Effector memory CD8-positive, alpha-beta T cell (primary cell): ENCODE results near the gene CCBE1.

Source experiments
- ATAC-seq: fragments of 150-1000 bp; cut with Tn5 transposase; replicated peaks from 2 replicates; pipeline ENCODE4 v1.10.0; 2021; ENCODE audit warnings: mild to moderate bottlenecking, moderate library complexity
- DNase-seq, 3 experiments: peaks; one replicate each; pipeline ENCODE4 v3.0.0; 2021
- H3K27ac Mint-ChIP-seq, 2 donors: one replicate each; pipeline ENCODE4 v1.8.0; 2022; ENCODE audit warnings: mild to moderate bottlenecking in 2 of 2, mixed read lengths in 2 of 2, moderate library complexity in 2 of 2
- H3K27me3 Mint-ChIP-seq, 2 donors: one replicate each; pipeline ENCODE4 v1.8.0; 2022; ENCODE audit warnings: mixed read lengths in 2 of 2
- H3K36me3 Mint-ChIP-seq: one replicate; pipeline ENCODE4 v1.8.0; 2022; ENCODE audit warnings: mild to moderate bottlenecking, moderate library complexity, mixed read lengths; ENCODE audit not compliant: insufficient read depth
- H3K4me1 Mint-ChIP-seq, 2 donors: one replicate each; pipeline ENCODE4 v1.8.0; 2022; ENCODE audit warnings: low read depth in 2 of 2, mixed read lengths in 2 of 2
- H3K4me3 Mint-ChIP-seq, 2 donors: one replicate each; pipeline ENCODE4 v1.8.0; 2022; ENCODE audit warnings: mild to moderate bottlenecking in 2 of 2, mixed read lengths in 2 of 2, moderate library complexity in 2 of 2
- H3K9me3 Mint-ChIP-seq, 2 donors: one replicate each; pipeline ENCODE4 v1.8.0; 2022; ENCODE audit warnings: mixed read lengths in 2 of 2

CCBE1 gene

DNA sequence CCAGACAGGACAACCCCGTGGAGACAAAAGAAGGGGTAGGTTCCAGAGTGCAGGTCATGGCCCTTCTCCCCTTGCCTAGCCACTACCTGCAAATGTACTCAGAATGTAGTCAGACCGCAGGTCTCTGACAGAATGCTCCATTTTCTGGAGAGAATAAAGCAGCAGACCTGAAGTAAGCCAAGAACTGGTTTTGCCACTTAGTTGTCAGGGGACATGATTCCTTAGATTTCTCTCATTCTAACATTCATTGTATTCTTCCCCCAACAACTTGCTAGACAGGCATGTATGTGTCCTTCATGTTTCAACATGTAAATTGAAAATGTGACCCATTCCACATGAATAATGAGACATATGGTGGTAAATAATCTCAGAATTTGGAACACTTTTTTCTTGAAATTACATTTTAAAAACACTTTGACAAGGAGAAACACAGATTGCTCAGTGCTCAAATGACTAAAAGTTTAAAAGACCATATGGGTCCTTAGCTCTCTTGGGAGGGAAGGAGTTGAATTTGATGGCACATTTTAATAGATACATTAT lies 142.4 kb downstream of the CCBE1 start:
- no peak for DNase-seq
- Mint-ChIP-seq H3K4me1 (no peaks in the 10 kb centered on the region), H3K36me3 (no peaks in the 10 kb centered on the region), H3K9me3 (peaks cover 0 to 10% of the 10 kb centered on the region in 2 donors), H3K27ac (no peak overlapping the region), H3K4me3 (no peak overlapping the region), H3K27me3 (no peaks in the 10 kb centered on the region)
- ATAC-seq = no peak

DNA sequence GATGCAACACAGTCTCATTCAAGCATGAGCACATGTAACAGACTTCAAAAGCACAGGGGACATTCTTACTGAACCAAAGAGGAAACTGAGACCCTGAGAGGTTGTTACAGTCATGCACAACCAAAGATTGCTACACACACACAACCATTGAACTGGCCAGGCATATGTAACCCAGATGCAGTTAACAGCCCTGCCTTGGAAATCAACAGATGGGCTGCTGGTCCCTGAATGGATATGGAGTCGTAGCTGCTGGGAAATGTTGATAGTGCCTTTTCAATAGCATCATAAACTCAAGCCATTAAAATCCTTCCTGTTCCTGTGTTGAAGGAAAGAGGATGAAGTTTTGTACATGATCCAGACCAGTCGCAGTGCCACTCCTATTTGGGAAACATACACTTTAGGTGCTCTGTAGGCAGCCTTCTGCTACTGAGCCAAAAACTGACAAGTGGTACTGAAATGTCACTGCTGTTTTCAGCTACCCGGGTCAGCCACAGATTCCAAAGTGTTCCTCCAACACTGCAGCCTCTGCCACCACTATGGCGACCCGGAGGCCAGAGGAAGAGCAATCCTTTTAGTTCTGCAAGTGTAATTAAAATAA lies 143.9 kb downstream of the CCBE1 start:
- H3K9me3 Mint-ChIP-seq = peaks cover 0 to 10% of the 10 kb centered on the region in 2 donors
- H3K27ac Mint-ChIP-seq = no peak overlapping the region
- ATAC-seq (no peak), DNase-seq (no peak)
- no peaks in the 10 kb centered on the region for H3K4me1 Mint-ChIP-seq
- no peak overlapping the region for H3K4me3 Mint-ChIP-seq
- H3K36me3 Mint-ChIP-seq = peaks cover 4% of the 10 kb centered on the region
- no peaks in the 10 kb centered on the region for H3K27me3 Mint-ChIP-seq

DNA sequence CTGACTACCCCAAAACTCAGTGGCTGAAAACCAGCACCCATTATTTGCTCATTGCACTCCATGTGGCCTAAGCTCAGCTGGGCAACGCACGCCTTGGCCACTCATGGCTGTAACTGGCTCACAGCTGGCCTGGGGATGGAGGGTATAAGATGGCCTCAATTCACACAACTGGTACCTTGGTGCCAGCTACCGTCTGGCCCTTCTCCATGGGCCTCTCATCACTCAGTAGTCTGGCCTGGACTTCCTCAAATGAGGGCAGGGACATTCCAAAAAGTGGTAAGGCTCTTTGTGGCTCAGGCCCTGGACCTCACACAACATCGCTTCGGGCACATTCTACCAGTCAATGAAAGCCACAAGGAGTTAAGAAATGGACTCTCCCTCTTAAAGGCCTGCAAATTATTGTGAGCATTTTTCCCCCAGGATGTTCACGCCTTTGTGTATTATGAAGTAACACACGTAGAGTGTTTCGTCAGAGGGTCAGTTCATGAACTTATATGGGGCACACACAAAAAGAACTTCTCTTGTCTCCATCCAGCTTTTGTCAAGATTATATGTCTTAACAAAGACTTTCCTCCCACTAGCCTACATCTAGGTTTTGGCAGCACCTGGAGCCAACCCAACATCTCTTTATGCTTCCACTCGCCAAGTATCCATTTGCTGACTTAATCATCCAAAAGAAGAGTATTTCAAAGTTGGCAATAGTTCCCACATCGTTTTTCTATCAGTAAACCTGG lies 145.2 kb downstream of the CCBE1 start:
- ATAC-seq (no peak), DNase-seq (no peak)
- no peaks in the 10 kb centered on the region for H3K4me1 Mint-ChIP-seq
- H3K27me3 Mint-ChIP-seq = no peaks in the 10 kb centered on the region
- peaks cover 7% of the 10 kb centered on the region for H3K36me3 Mint-ChIP-seq
- no peak overlapping the region for H3K27ac Mint-ChIP-seq
- H3K4me3 Mint-ChIP-seq = no peak overlapping the region
- peaks cover 0 to under 1% of the 10 kb centered on the region in 2 donors for H3K9me3 Mint-ChIP-seq

DNA sequence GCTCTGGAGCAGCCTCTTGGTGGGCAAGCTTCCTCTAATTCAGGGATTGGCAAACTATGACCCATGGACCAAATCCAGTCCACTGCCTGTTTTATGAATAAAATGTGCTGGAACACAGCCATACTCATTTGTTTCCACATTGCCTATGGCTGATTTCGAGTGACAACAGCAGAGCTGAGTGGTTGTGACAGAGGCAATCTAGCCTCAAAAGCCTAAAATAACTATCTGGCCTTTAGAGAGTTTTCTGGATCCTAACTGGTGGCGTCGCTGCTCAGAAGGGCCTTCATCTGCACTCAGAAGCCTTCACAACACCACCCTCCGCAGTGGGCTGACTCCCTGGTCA lies 147.1 kb downstream of the CCBE1 start:
- Mint-ChIP-seq H3K4me1 (no peaks in the 10 kb centered on the region), H3K9me3 (no peaks in the 10 kb centered on the region), H3K27me3 (peaks cover 0 to 5% of the 10 kb centered on the region in 2 donors), H3K36me3 (peaks cover 7% of the 10 kb centered on the region), H3K27ac (no peak overlapping the region), H3K4me3 (no peak overlapping the region)
- no peak for ATAC-seq
- DNase-seq = no peak

DNA sequence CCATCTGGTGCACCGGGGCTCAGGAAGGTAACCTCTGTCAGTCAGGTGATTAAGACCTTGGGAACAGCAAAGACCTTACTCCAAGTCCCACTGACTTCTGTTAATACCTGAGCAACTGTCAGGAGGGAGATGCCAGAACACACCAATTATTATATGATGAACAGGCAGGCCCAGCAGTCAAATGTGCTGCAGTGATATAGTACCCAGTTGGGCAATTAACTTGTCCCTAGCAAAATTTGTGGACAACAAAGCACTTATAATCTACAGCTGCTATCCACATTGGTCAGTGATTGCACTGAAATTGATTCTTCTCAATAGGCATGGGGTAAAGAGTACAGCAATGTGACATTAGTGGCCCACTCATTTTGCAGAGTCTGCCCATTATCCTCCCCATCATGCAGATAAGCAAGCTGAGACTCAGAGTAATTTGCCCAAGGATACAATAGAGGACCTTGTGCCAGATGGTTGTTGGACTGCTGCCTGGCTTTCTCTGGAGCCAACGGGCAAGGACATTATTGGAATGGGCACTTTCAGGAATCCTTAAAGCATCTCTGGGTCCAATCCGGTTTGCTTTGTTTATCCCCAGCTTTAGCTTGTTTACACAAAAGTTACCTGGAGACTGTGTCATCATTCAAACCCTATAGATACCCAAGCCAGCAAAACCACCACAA lies 147.6 kb downstream of the CCBE1 start:
- H3K4me1 Mint-ChIP-seq = no peaks in the 10 kb centered on the region
- no peaks in the 10 kb centered on the region for H3K9me3 Mint-ChIP-seq
- ATAC-seq (no peak), DNase-seq (no peak)
- peaks cover 7% of the 10 kb centered on the region for H3K36me3 Mint-ChIP-seq
- no peak overlapping the region for H3K4me3 Mint-ChIP-seq
- no peak overlapping the region for H3K27ac Mint-ChIP-seq
- H3K27me3 Mint-ChIP-seq = peaks cover 0 to 5% of the 10 kb centered on the region in 2 donors

DNA sequence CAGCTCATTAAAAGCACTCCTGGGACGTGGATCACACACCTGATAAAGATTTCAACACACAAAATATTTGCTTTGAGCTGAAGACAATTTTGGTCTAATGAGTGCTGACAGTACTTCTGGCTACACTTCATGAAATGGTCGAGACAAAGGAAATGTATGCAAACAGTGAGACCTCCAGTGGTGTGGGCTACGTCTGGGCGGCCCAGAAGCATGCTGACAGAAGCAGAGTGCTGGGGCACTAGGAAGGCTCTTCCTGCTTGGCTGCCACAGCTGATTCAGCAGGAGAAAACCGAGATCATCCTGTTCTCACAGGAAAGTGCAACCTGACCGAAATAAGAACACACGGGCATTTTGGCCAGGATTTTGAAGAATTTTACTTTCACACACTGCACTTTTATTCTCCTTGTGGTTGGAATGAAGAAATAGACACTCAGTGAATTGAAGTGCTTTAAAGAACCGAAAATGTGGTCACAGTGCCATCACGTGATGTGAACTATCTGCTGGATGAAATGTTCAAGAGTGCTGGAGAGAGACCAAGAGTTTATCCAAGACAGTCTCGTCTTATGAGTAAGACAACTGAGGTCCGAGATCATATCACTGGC lies 149.5 kb downstream of the CCBE1 start:
- peaks cover 0 to 5% of the 10 kb centered on the region in 2 donors for H3K27me3 Mint-ChIP-seq
- peaks cover 7% of the 10 kb centered on the region for H3K36me3 Mint-ChIP-seq
- H3K4me1 Mint-ChIP-seq = no peaks in the 10 kb centered on the region
- DNase-seq = no peak
- no peak overlapping the region for H3K27ac Mint-ChIP-seq
- H3K4me3 Mint-ChIP-seq = no peak overlapping the region
- no peaks in the 10 kb centered on the region for H3K9me3 Mint-ChIP-seq
- ATAC-seq = no peak

DNA sequence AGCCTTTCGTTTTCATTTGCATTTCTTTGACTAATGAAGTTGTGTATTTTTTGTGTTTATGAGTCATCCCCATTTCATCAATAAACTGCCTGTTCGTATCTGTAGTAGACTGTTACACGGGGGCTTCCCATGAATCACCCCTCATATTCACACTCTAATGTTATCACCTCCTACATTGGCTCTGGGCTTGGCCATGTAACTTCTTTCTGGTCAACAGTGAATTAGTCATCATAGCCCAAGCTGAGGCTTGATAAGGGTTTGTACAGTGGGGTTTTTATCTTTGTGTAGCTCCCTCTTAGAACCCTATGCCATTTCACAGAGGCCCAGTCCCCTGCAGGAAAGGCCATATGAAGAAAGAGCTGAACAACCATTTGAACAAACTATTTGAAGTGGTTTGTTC lies 151.0 kb downstream of the CCBE1 start:
- no peaks in the 10 kb centered on the region for H3K4me1 Mint-ChIP-seq
- no peaks in the 10 kb centered on the region for H3K9me3 Mint-ChIP-seq
- H3K27ac Mint-ChIP-seq = no peak overlapping the region
- no peak overlapping the region for H3K4me3 Mint-ChIP-seq
- ATAC-seq (no peak), DNase-seq (no peak)
- H3K27me3 Mint-ChIP-seq = peaks cover 0 to 5% of the 10 kb centered on the region in 2 donors
- peaks cover 7% of the 10 kb centered on the region for H3K36me3 Mint-ChIP-seq

DNA sequence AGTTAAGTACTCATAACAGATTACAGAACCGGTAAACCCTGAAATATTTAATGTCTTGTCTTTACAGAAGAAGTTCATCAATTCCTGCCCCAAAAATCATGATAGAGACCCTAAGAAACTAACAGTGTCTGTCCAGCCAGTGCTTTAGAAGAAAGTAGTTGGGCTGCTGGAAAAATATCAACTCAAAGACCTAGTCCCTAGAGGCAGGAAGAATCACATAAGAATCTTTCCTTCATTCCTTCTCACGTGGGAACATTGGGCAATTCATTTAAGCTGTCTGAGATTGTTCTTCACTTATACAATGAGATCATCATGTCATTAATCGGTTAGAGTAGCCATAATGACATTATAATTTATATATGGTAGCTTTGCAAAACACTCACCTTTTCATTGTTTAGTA lies 156.4 kb downstream of the CCBE1 start:
- Mint-ChIP-seq H3K9me3 (peaks cover 0 to 2% of the 10 kb centered on the region in 2 donors), H3K27me3 (peaks cover 8 to 9% of the 10 kb centered on the region in 2 donors), H3K4me3 (no peak overlapping the region), H3K36me3 (no peaks in the 10 kb centered on the region), H3K27ac (no peak overlapping the region), H3K4me1 (no peaks in the 10 kb centered on the region)
- no peak for ATAC-seq
- DNase-seq = no peak

DNA sequence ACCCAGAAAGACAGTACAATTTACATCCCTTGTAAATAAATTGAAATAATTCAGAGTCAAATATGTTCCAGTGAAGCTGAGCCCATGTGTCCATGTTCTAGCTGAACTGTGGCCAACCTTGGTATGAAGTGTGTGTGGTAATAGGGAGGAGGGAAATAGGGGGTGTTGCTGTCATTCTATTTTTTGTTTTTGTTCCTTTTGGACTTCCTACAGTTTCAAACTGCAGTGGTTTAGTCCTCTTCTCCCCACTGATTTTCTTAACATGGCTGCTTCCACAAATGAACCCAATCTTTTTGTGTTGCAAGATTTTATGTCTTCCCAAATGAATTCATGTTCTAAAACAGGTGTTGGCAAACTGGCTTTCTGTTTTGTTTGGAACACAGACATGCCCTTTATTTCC lies 156.9 kb downstream of the CCBE1 start:
- H3K4me3 Mint-ChIP-seq = no peak overlapping the region
- peaks cover 6 to 8% of the 10 kb centered on the region in 2 donors for H3K27me3 Mint-ChIP-seq
- H3K9me3 Mint-ChIP-seq = peaks cover 0 to 2% of the 10 kb centered on the region in 2 donors
- H3K4me1 Mint-ChIP-seq = no peaks in the 10 kb centered on the region
- no peak for DNase-seq
- no peaks in the 10 kb centered on the region for H3K36me3 Mint-ChIP-seq
- ATAC-seq = no peak
- H3K27ac Mint-ChIP-seq = no peak overlapping the region

DNA sequence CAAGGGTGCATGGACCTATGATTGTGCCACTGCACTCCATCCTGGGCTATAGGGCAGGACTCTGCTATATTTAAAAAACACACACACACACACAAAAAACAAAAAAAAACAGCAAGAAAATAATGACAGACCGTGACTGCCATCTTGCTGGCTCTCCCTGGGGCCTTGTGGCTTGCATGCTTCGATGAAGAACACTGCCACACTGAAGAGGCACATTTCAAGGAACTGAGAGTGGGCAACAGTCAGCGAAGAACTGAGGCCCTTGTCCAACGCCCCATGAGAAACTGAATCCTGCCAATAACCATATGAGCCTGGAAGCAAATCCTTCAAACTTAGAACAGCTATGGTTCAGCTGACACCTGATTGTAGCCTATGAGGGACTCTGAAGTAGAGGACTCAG lies 158.1 kb downstream of the CCBE1 start:
- no peak for ATAC-seq
- Mint-ChIP-seq H3K4me1 (no peaks in the 10 kb centered on the region), H3K27ac (no peak overlapping the region), H3K9me3 (peaks cover 0 to 2% of the 10 kb centered on the region in 2 donors), H3K27me3 (peaks cover 6 to 16% of the 10 kb centered on the region in 2 donors), H3K36me3 (no peaks in the 10 kb centered on the region), H3K4me3 (no peak overlapping the region)
- DNase-seq = no peak

DNA sequence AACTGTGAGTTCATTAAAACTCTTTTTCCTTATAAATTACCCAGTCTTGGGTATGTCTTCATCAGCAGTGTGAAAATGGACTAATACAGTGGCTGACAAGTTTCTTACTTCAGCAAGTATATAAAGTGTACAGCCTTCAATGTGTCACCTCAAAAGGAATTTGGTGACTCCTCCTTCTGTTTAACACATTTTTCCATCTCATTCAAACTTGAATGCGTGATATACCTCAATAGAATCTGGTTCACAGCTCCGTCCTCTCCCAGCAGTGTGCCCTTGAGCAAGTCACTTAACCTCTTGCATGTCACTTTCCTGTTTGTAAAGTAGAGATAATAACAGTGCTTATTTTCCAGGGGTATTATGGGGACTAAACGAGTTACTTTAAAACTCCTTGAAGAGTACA lies 159.6 kb downstream of the CCBE1 start:
- H3K4me1 Mint-ChIP-seq = no peaks in the 10 kb centered on the region
- H3K27me3 Mint-ChIP-seq = peaks cover 6 to 16% of the 10 kb centered on the region in 2 donors
- peaks cover 0 to 2% of the 10 kb centered on the region in 2 donors for H3K9me3 Mint-ChIP-seq
- ATAC-seq (no peak), DNase-seq (no peak)
- H3K4me3 Mint-ChIP-seq = no peak overlapping the region
- H3K36me3 Mint-ChIP-seq = no peaks in the 10 kb centered on the region
- no peak overlapping the region for H3K27ac Mint-ChIP-seq

DNA sequence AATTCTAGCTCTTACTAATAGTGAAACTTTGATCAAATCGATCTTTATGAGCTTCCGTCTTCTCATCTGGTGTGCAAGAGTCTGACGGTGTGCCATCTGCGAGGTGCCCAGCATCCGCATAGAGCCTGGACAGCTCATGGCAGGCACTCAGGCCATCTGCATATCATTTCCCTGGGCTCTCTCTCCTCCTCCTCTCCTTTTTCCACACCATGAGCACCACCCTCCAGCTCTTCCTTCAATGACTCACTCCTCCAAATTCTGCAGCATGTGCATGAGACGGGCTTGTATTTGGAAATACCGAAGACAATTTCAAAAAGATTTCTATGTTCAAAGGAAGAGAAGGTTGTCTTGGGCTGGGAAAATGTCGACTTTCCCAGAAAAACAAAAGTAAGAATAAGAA lies 161.1 kb downstream of the CCBE1 start:
- peaks cover 0 to 2% of the 10 kb centered on the region in 2 donors for H3K9me3 Mint-ChIP-seq
- H3K36me3 Mint-ChIP-seq = no peaks in the 10 kb centered on the region
- no peaks in the 10 kb centered on the region for H3K4me1 Mint-ChIP-seq
- H3K4me3 Mint-ChIP-seq = no peak overlapping the region
- no peak for ATAC-seq
- H3K27ac Mint-ChIP-seq = no peak overlapping the region
- DNase-seq = no peak
- H3K27me3 Mint-ChIP-seq = peaks cover 12 to 16% of the 10 kb centered on the region in 2 donors

DNA sequence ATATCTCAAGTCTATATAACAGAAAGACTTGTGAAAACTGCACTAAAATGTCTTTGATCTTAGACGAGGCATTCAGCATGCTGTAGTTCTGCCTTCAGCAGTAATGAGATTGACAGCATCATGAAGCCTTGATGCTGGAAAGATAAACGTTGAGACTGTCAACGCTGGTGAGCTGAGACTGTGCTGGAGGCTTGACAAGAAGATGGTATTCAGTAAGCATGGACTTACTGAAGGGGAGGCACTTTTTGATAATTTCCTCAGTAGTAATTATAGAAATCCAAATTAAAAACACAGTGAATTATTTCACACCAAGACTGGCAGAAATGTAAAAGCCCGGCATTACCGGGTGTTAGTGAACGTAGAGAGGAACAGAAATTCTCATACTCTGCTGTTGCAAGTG lies 162.2 kb downstream of the CCBE1 start:
- DNase-seq (no peak), ATAC-seq (no peak)
- no peaks in the 10 kb centered on the region for H3K36me3 Mint-ChIP-seq
- peaks cover 0 to 2% of the 10 kb centered on the region in 2 donors for H3K9me3 Mint-ChIP-seq
- H3K27me3 Mint-ChIP-seq = peaks cover 12 to 16% of the 10 kb centered on the region in 2 donors
- H3K27ac Mint-ChIP-seq = no peak overlapping the region
- no peak overlapping the region for H3K4me3 Mint-ChIP-seq
- no peaks in the 10 kb centered on the region for H3K4me1 Mint-ChIP-seq
